ENCODE data around the gene LIMK2.
"Not testable (repeated sequence)": the region's sequence is repeated elsewhere in the genome, so short reads cannot be mapped to it uniquely, and the experiment has no call there.

LIMK2 gene

DNA sequence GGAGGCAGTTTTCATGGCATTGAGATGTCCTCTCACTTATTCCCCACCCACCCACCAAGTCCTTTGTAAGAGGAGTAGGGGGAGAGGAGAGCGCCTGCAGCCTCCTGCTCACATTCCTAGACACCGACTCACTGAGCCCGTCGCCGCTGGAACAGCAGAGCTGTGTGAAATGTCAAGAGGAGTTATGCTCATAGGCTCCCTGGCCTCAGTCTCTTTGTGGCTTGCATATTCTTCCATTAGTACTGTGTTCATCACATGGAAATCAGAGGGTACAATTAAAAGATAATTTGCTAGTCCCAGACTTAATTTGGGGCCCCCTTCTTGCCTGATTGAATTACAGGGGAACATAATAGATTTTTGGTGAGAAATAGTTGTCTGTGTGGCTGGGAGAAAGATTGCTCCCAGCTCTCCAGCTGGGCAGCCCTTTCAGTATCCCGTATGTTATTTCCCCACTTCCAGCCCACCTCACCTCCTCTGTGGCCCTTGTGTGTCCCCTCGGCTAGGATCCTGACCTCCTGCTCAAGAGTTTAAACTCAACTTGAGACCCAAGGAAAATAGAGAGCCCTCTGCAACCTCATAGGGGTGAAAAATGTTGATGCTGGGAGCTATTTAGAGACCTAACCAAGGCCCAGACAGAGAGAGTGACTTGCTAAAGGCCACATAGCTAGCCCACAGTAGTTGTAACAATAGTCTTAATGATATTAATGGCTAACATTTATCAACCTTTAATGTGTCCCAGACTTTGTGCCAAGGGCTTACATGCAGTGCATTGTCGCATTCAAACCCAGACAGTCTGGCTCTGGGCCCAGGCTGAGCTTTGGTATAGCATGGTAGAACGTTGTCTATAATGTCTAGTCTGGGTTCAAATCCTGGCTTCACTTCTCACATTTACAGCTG lies 32.2 kb downstream of the LIMK2 start:
- no peak for TF ChIP-seq ZFX (IDR thresholded peaks at IDR 0.05)
- TF ChIP-seq, protein P1, sequence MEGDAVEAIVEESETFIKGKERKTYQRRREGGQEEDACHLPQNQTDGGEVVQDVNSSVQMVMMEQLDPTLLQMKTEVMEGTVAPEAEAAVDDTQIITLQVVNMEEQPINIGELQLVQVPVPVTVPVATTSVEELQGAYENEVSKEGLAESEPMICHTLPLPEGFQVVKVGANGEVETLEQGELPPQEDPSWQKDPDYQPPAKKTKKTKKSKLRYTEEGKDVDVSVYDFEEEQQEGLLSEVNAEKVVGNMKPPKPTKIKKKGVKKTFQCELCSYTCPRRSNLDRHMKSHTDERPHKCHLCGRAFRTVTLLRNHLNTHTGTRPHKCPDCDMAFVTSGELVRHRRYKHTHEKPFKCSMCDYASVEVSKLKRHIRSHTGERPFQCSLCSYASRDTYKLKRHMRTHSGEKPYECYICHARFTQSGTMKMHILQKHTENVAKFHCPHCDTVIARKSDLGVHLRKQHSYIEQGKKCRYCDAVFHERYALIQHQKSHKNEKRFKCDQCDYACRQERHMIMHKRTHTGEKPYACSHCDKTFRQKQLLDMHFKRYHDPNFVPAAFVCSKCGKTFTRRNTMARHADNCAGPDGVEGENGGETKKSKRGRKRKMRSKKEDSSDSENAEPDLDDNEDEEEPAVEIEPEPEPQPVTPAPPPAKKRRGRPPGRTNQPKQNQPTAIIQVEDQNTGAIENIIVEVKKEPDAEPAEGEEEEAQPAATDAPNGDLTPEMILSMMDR (conservative IDR thresholded peaks at IDR 0.05): no peak
- H3K27ac ChIP-seq: no peak overlapping the region

GRCh38 chr22:31244943-31245451 lies 32.9 kb downstream of the LIMK2 start:
- H3K27ac ChIP-seq: no peak overlapping the region
- no peak for TF ChIP-seq ZFX (IDR thresholded peaks at IDR 0.05)
- TF ChIP-seq, protein P1 (conservative IDR thresholded peaks at IDR 0.05): no peak

- H3K27ac ChIP-seq: not testable (repeated sequence)
These were observed 33.9 kb downstream of the LIMK2 start for GRCh38 chr22:31245998-31246397.

- no peak for TF ChIP-seq ZFX (IDR thresholded peaks at IDR 0.05)
- TF ChIP-seq, protein P1 (conservative IDR thresholded peaks at IDR 0.05): no peak
- H3K27ac ChIP-seq: no peak overlapping the region; the same call in 1 of the 2 replicates
These were observed 34.6 kb downstream of the LIMK2 start for GRCh38 chr22:31246687-31247086.

DNA sequence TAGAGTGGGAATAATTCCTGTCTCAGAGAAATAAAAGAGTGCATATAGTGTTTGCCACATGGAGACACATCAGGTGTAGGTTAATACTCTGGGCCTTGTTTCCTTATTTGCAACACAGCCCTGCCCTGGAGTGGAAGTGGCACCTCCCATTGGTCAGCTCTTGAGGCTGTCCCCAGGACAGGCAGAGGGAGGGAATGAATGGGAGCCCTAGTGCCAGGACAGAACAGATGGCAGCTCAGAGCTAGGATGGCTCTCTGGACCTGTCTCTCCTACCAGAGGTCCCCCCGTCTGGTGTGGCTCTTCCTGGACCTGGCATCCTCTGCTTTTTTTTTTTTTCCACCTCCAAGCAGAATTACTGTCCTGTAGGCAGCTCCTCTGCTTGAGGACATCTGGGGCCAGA lies 35.6 kb downstream of the LIMK2 start:
- peak overlapping the region; percentile 64 for H3K27ac ChIP-seq
- no peak for TF ChIP-seq ZFX (IDR thresholded peaks at IDR 0.05)
- TF ChIP-seq, protein P1 (conservative IDR thresholded peaks at IDR 0.05): no peak

DNA sequence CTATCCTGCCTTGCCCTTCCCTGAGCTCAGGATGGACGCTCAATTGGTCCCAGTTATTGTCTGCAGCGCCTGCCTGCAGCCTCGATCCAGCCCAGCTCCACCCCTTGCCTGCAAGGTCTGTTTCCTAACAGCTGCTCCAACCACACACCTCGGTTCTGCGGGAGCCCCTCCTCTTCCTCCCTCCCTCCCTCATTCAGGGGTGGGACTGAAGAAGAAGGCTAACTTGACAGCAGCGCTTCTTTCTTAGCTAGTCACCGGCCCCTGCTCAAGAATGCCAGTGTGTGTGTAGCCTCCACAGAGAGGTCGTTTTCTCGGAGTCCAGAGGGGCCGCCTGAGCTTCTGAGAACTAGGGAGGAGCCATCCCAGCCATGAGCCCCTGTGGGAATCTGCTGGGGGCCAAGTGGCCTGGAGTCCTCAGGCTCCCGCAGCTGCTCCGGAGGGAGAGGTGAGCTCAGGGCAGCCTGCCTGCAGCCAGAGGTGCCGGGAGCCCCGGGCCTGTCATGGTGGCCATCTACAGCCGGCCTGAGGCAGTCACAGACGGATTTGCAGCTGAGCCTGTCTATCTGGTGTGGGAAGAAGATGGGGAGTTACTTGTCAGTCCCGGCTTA lies 36.1 kb downstream of the LIMK2 start:
- H3K27ac ChIP-seq: peak overlapping the region; percentile 64
- TF ChIP-seq ZFX (IDR thresholded peaks at IDR 0.05): no peak
- TF ChIP-seq, protein P1 (conservative IDR thresholded peaks at IDR 0.05): no peak

DNA sequence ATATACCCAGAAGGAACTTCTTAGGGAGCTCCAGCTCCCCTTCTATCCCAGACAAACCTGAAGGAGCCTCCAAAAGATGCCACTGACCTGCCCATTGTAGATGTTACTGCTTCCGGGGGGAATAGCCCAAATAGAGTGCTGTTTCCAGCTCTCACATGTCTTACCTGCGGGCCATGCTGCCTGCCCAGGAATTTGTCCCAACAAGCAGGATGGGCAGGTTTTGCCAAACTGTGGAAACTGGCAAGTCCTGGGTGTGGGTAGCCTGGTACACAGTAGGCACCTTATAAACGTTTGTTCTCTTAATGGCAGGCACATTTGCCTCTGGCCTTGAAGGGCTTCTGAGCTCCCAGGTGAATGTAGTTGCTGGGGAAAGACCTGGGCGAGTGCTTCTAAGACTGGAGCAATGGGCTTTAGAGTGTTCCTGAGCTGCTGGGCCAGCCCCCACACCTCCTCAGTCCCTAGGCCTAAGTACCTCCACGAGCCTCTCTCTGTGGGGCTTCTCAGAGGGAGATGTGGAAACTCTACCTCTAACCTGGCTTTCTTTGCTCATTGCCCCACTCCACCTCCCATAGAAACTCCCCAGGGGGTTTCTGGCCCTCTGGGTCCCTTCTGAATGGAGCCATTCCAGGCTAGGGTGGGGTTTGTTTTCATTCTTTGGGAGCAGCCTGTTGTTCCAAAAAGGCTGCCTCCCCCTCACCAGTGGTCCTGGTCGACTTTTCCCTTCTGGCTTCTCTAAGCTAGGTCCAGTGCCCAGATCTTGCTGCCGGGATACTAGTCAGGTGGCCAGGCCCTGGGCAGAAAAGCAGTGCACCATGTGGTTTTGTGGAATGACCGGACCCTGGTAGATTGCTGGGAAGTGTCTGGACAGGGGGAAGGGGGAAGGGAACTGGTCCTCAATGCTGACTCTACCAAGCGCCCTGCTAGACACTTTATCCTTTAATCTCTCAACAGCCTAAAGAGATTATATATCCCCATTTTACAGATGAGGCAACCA lies 37.2 kb downstream of the LIMK2 start:
- TF ChIP-seq, protein P1 (conservative IDR thresholded peaks at IDR 0.05): no peak
- no peak for TF ChIP-seq ZFX (IDR thresholded peaks at IDR 0.05)
- peak overlapping the region; percentile 64 for H3K27ac ChIP-seq

All from C4-2B (cell line).